ENCODE measurements around the gene LCP2. TPM values are rescaled to one million over a fixed set of nuclear protein-coding genes. Genes with fewer than 3 reads are reported as not detected.
A peak's percentile ranks its signal among the peaks of the same experiment; 100 is the strongest.

The LCP2 gene
- total and polyA plus RNA-seq, 10 of the 15 experiments (the other 5 are each of a cell fraction or from before 2014, with no cell fraction given), result 8.0 to 50.5 (median 20.6) TPM

GRCh38 chr5:170293273-170293672 is 4.3 kb downstream of the LCP2 start (continued):
- TF ChIP-seq E4F1 (IDR thresholded peaks at IDR 0.05; ENCODE audit: borderline replicate concordance, partially characterized antibody) (no peak), TAF1 (IDR thresholded peaks at IDR 0.05; ENCODE audit: borderline replicate concordance, low read depth, low read length) (no peak), TBL1XR1 (IDR thresholded peaks at IDR 0.05; ENCODE audit: low read depth, low read length) (no peak), FOXM1 (IDR thresholded peaks at IDR 0.05; ENCODE audit: low read depth, low read length) (no peak), EED (IDR thresholded peaks at IDR 0.05; ENCODE audit: low read depth) (peak; percentile 76; the same call in 1 of the 2 replicates), NKRF (conservative IDR thresholded peaks at IDR 0.05) (no peak), IKZF2 (IDR thresholded peaks at IDR 0.05) (peak; percentile 69 to 85; a peak in 2 of 4 replicates), KLF5 (IDR thresholded peaks at IDR 0.05; ENCODE audit: partially characterized antibody) (no peak), ELK1 (IDR thresholded peaks at IDR 0.05; ENCODE audit: low read depth, low read length) (no peak), POU2F2 (IDR thresholded peaks at IDR 0.05; ENCODE audit: borderline replicate concordance, low read depth, low read length) (peak; percentile 48; the same call in 1 of the 3 replicates), MTA2 (IDR thresholded peaks at IDR 0.05; ENCODE audit: low read depth) (peak; percentile 82), SRF (IDR thresholded peaks at IDR 0.05; ENCODE audit: low read depth in 2 of 2, low read length in 2 of 2) (0 out of 4 replicates have a peak, but pooled peaks of 1 of the 2 experiments have one; percentile 25), NR2C2 (IDR thresholded peaks at IDR 0.05; ENCODE audit: borderline replicate concordance, control insufficient read depth, insufficient read length, low read depth) (no peak), SUZ12 (IDR thresholded peaks at IDR 0.05; ENCODE audit: unreplicated experiment) (no peak), HSF1 (IDR thresholded peaks at IDR 0.05; ENCODE audit: low read depth, low read length) (no peak), ATF7 (IDR thresholded peaks at IDR 0.05; ENCODE audit: low read depth) (peak; percentile 74), USF2 (IDR thresholded peaks at IDR 0.05; ENCODE audit: borderline replicate concordance, low read depth, low read length) (no peak), BCL3 (IDR thresholded peaks at IDR 0.05; ENCODE audit: borderline replicate concordance, insufficient read depth, low read depth, low read length, poor library complexity, severe bottlenecking) (no peak)
